PFSK-1 (cell line): ENCODE data around the gene ARL4C.

Source experiments
- POLR2AphosphoS5 ChIP-seq: IDR thresholded peaks from 2 replicates; pipeline ENCODE4 v1.6.1; 2012; ENCODE audit warnings: low read depth, mild to moderate bottlenecking, control low read depth, low read length, moderate library complexity
- REST ChIP-seq, 2 experiments: IDR thresholded peaks; 2 replicates each; pipeline versions ENCODE4 v1.6.1 to v1.8.0; 2011 to 2012; ENCODE audit warnings: low read depth in 2 of 2, low read length in 2 of 2, control low read depth in 1 of 2, inconsistent platforms in 1 of 2, mild to moderate bottlenecking in 1 of 2, moderate library complexity in 1 of 2; ENCODE audit not compliant: insufficient read depth in 1 of 2

GRCh38 chr2:234491281-234491680 is 5.6 kb downstream of the ARL4C start:
- TF ChIP-seq POLR2AphosphoS5 (no peak), REST (IDR thresholded peaks at IDR 0.05; ENCODE audit: insufficient read depth in 1 of 2, low read depth in 2 of 2, low read length in 2 of 2) (no peak)
